ENCODE results near the gene NR2C2.
A peak's percentile ranks its signal among the peaks of the same experiment; 100 is the strongest.

The NR2C2 gene

DNA sequence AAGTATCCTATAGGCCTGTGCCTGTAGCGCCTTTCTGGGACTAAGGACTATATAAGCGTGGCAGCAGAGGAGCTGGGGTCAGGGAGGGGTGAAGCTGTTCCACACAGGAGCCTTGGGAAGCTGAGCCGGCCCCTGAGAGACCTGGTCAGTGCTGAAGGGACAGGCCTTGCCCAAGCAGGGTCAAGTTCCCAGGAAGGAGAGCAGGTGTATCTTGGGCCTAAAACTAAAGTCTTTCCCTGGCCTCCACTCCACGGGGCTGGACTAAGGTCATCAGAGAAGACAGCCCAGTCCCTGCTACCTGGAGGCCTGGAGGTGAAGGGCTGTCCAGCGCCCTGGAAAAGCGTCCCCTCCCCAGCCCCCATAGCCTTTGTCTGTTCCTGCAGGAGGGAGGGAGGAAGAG lies 23.9 kb upstream of the NR2C2 start:
- TF ChIP-seq, protein P1, sequence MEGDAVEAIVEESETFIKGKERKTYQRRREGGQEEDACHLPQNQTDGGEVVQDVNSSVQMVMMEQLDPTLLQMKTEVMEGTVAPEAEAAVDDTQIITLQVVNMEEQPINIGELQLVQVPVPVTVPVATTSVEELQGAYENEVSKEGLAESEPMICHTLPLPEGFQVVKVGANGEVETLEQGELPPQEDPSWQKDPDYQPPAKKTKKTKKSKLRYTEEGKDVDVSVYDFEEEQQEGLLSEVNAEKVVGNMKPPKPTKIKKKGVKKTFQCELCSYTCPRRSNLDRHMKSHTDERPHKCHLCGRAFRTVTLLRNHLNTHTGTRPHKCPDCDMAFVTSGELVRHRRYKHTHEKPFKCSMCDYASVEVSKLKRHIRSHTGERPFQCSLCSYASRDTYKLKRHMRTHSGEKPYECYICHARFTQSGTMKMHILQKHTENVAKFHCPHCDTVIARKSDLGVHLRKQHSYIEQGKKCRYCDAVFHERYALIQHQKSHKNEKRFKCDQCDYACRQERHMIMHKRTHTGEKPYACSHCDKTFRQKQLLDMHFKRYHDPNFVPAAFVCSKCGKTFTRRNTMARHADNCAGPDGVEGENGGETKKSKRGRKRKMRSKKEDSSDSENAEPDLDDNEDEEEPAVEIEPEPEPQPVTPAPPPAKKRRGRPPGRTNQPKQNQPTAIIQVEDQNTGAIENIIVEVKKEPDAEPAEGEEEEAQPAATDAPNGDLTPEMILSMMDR (conservative IDR thresholded peaks at IDR 0.05) = no peak
- TF ChIP-seq ZFX (IDR thresholded peaks at IDR 0.05) = no peak
- H3K27ac ChIP-seq = no peak overlapping the region

DNA sequence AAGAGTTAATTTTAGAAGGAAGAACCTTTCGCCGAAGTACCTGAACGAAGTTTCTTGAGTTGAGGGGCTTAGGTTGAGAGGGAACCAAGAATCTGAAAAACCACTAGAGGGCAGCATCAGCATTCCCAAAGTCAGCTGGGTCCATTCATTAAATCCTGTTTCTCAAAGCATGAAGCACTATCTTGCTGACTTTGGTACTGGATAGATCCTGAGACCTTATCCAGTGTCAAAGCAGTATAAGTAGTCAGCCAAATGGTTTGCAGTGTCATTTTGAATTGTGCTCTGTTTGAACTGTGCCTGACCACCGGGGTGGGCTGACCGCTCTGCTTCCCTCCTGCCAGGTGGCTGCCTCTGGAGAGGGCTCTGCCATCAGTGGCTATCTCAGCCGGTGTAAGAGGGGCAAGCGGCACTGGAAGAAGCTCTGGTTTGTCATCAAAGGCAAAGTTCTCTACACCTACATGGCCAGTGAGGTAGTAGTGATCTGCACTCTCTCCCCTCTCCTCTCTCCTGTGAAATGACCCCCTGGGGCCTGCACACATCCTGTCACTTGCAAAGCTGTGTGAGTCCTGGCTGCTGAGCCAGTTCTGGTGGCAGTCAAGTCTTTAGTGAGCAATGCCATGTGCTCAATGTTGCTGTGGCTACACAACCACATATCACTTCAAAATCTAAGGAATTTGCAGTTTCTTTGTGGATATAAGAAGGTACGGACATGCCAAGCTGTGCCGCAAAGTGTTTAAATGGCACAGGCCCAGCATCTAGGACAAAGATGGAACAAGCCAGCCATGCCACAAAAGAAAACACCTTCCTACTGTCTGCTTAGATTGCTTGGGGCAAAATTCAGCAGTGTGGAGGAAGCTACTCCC lies 21.4 kb upstream of the NR2C2 start:
- no peak overlapping the region for H3K27ac ChIP-seq

DNA sequence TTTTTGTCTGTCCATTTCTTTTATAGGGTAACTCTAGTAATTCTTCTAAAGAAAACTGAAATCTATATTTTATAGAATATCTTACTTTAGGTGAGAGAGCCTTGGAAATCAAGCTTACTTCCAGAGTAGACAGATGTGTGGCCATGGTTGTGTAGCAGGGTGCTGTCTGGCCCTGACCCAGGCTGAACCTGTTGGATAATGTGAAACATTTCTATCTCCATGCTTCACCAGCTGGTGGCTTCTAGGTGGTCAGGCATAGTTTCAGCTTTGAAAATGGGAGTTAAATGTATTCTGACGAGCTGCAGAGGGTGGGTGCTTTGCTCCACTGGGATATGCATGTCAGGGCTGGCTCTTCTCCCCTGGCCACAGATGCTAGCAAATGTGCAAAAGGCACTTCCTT lies 20.8 kb upstream of the NR2C2 start:
- TF ChIP-seq, protein P1 (conservative IDR thresholded peaks at IDR 0.05) = no peak
- no peak for TF ChIP-seq ZFX (IDR thresholded peaks at IDR 0.05)
- no peak overlapping the region for H3K27ac ChIP-seq

More for the DNA sequence above, 21.4 kb upstream of the NR2C2 start:
- no peak for TF ChIP-seq ZFX (IDR thresholded peaks at IDR 0.05)
- TF ChIP-seq, protein P1 (conservative IDR thresholded peaks at IDR 0.05) = peak; percentile 84

DNA sequence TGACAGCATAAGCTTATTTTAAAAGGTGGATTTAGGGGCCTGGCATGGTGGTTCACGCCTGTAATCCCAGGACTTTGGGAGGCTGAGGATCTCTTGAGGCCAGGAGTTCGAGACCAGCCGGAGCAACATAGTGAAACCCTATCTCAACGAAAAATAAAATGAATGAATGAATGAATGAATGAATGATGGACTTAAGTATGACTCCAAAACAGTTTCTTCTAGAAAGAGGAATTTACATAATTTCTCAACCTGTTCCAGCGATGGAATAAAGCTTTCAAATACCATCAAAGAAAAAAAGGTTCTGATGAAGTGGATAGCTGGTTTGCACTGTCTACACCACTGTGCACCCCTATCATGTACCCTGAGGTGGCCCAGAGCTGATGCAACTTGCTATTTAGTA lies 20.1 kb upstream of the NR2C2 start:
- no peak overlapping the region for H3K27ac ChIP-seq
- TF ChIP-seq ZFX (IDR thresholded peaks at IDR 0.05) = no peak
- TF ChIP-seq, protein P1 (conservative IDR thresholded peaks at IDR 0.05) = no peak

DNA sequence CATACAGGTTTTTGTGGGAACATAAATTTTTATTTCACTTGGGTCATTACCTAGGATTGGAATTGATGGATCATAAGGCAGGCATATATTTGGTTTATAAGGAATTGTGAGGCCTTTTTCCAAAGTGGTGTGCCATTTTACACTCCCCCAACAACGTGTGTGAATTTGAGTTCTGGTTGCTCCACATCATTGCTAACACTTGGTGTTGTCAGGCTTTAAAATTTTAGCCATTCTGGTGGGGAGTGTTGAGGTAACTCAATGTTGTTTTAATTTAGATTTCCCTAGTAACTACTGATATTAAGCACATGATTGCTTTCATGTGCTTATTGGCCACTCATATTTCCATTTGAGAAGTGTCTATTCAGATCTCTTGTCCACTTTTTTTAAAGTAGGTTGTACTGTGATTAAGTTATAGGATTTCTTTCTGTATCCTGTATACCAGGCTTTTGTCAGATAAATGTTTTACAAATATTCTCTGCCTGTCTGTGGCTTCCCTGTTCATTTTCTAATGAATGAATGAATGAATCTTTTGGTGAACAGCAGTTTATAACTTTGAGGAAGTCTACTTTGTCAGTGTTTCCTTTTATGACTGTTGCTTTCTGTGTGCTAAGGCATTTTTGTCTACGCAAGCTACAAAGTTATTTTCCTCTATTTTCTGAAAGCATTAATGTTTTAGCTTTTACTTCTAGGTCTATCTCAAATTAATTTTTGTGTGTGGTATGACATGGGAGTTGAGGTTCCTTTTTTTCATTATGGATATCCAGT lies 17.9 kb upstream of the NR2C2 start:
- no peak for TF ChIP-seq ZFX (IDR thresholded peaks at IDR 0.05)
- TF ChIP-seq, protein P1 (conservative IDR thresholded peaks at IDR 0.05) = no peak
- H3K27ac ChIP-seq = no peak overlapping the region

DNA sequence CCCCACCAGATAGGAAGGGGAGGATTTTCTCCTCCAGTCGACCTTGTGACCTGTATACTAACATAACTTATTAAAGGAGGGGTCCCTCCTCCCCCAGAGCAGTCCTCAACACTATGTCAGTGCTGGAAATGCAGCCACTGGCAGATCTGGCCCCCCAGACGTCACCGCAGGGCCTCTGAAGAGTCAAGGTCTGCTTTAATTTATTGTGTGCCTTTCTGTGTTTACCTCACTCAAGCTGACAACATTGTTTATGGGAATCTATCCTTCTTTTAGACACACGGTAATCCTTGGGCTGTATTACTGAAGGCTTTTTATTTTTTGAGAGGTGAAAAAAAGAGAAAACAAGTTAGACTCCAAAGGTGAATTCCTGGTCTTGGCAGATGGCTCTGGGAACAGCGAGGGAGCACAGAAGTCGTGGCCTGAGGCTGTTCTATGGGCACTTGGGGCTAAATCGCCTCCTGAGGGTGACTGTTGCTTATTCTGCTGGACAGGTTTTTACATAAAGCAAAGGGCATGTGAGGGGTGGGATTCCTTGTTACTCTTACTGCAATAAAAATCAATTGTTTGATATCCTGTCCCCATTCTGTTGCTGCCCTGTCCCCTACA lies 13.5 kb upstream of the NR2C2 start:
- H3K27ac ChIP-seq = no peak overlapping the region

More for the DNA sequence above, 13.5 kb upstream of the NR2C2 start:
- no peak for TF ChIP-seq ZFX (IDR thresholded peaks at IDR 0.05)
- TF ChIP-seq, protein P1 (conservative IDR thresholded peaks at IDR 0.05) = no peak
